Stimulated activated CD4-positive, alpha-beta T cell treated with anti-CD3 and anti-CD28 coated beads, Interleukin-15, amount 100 ng/mL, for 48 hours (primary cell): ENCODE data around the gene C1orf141.
"Not testable (repeated sequence)": the region's sequence is repeated elsewhere in the genome, so short reads cannot be mapped to it uniquely, and the experiment has no call there.

ENCODE experiments used
- DNase-seq, 2 donors: peaks; one replicate each; pipeline ENCODE4 v3.0.0-alpha.2; 2020; ENCODE audit warnings: low read depth in 2 of 2

Gene C1orf141

GRCh38 chr1:67142931-67143330 is 8.2 kb upstream of the C1orf141 start:
- DNase-seq: no peak

GRCh38 chr1:67141832-67142231 is 7.1 kb upstream of the C1orf141 start:
- DNase-seq: not testable (repeated sequence)

- DNase-seq: no peak
Observed at GRCh38 chr1:67140460-67140859, 5.7 kb upstream of the C1orf141 start.

- DNase-seq: no peak
Observed at GRCh38 chr1:67138813-67139499, 4.2 kb upstream of the C1orf141 start.

- DNase-seq: no peak
Observed at GRCh38 chr1:67137307-67137753, 2.6 kb upstream of the C1orf141 start.

GRCh38 chr1:67135354-67135753 is 584 bp upstream of the C1orf141 start:
- DNase-seq: no peak

GRCh38 chr1:67133177-67133576 is 1.6 kb downstream of the C1orf141 start:
- no peak for DNase-seq

GRCh38 chr1:67130673-67131072 is 4.1 kb downstream of the C1orf141 start:
- no peak for DNase-seq

GRCh38 chr1:67126974-67127373 is 7.8 kb downstream of the C1orf141 start:
- no peak for DNase-seq

- no peak for DNase-seq
Observed at GRCh38 chr1:67126111-67126746, 8.5 kb downstream of the C1orf141 start.

GRCh38 chr1:67124455-67124854 is 10.3 kb downstream of the C1orf141 start:
- no peak for DNase-seq

GRCh38 chr1:67120855-67121619 is 13.7 kb downstream of the C1orf141 start:
- no peak for DNase-seq

- DNase-seq: no peak
Observed at GRCh38 chr1:67118646-67119045, 16.1 kb downstream of the C1orf141 start.

- DNase-seq: no peak
Observed at GRCh38 chr1:67118191-67118590, 16.6 kb downstream of the C1orf141 start.

GRCh38 chr1:67114162-67114561 is 20.6 kb downstream of the C1orf141 start:
- no peak for DNase-seq

GRCh38 chr1:67110352-67110751 is 24.4 kb downstream of the C1orf141 start:
- DNase-seq: no peak

- no peak for DNase-seq
Observed at GRCh38 chr1:67105508-67105907, 29.3 kb downstream of the C1orf141 start.

GRCh38 chr1:67103548-67103947 is 31.2 kb downstream of the C1orf141 start:
- no peak for DNase-seq

GRCh38 chr1:67100833-67101232 is 33.9 kb downstream of the C1orf141 start:
- no peak for DNase-seq

- DNase-seq: no peak
Observed at GRCh38 chr1:67097305-67097704, 37.5 kb downstream of the C1orf141 start.

- DNase-seq: no peak
Observed at GRCh38 chr1:67094191-67094590, 40.6 kb downstream of the C1orf141 start.

- no peak for DNase-seq
Observed at GRCh38 chr1:67089685-67090208, 45.0 kb downstream of the C1orf141 start.

- DNase-seq: no peak
Observed at GRCh38 chr1:67088440-67088839, 46.3 kb downstream of the C1orf141 start.
